Activated CD8-positive, alpha-beta memory T cell treated with anti-CD3 and anti-CD28 coated beads, Interleukin-2, amount 10 ng/mL, durations not matched to agents 7 days and 5 days (primary cell): Measurements from ENCODE around the gene RTKN. TPM values are rescaled to one million over a fixed set of nuclear protein-coding genes. Genes with fewer than 3 reads are reported as not detected.
"Not testable (repeated sequence)": the region's sequence is repeated elsewhere in the genome, so short reads cannot be mapped to it uniquely, and the experiment has no call there.

ENCODE experiments used
- ATAC-seq: fragments of 150-1000 bp; cut with Tn5 transposase; one replicate; pipeline ENCODE4 v1.10.0; 2021; ENCODE audit warnings: moderate library complexity
- CTCF ChIA-PET: fragments of 350-600 bp; sonication (Branson Sonifier 250); formaldehyde crosslinking; loops from one replicate; lab custom pipeline; 2021; ENCODE audit warnings: antibody characterized with exemption; lab: Charles Lee
- DNase-seq: peaks from one replicate; pipeline ENCODE4 v3.0.0-alpha.2; 2020
- H3K27ac Mint-ChIP-seq: one replicate; pipeline ENCODE4 v1.8.0; 2021; ENCODE audit warnings: mild to moderate bottlenecking, mixed read lengths
- H3K27me3 Mint-ChIP-seq: one replicate; pipeline ENCODE4 v1.8.0; 2021; ENCODE audit warnings: mixed read lengths
- H3K36me3 Mint-ChIP-seq: one replicate; pipeline ENCODE4 v1.8.0; 2021; ENCODE audit warnings: mild to moderate bottlenecking, mixed read lengths
- H3K4me1 Mint-ChIP-seq: one replicate; pipeline ENCODE4 v1.8.0; 2021; ENCODE audit warnings: mixed read lengths
- H3K4me3 Mint-ChIP-seq: one replicate; pipeline ENCODE4 v1.8.0; 2021; ENCODE audit warnings: mild to moderate bottlenecking, moderate library complexity, mixed read lengths
- H3K9me3 Mint-ChIP-seq: one replicate; pipeline ENCODE4 v1.8.0; 2022; ENCODE audit warnings: low read depth, mixed read lengths
- total RNA-seq, 2 experiments: library from RNA; stranded (reverse); gene quantifications; one replicate each; pipeline ENCODE4 v1.2.3, GENCODE V29; 2021

The RTKN gene, protein sequence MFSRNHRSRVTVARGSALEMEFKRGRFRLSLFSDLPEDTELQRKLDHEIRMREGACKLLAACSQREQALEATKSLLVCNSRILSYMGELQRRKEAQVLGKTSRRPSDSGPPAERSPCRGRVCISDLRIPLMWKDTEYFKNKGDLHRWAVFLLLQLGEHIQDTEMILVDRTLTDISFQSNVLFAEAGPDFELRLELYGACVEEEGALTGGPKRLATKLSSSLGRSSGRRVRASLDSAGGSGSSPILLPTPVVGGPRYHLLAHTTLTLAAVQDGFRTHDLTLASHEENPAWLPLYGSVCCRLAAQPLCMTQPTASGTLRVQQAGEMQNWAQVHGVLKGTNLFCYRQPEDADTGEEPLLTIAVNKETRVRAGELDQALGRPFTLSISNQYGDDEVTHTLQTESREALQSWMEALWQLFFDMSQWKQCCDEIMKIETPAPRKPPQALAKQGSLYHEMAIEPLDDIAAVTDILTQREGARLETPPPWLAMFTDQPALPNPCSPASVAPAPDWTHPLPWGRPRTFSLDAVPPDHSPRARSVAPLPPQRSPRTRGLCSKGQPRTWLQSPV
- 1 to 10 TPM in 1 of 2 experiments, under 1 TPM in 1; 0.50 to 1.9 TPM for total RNA-seq

GRCh38 chr2:74441690-74442482 is at the start of gene RTKN:
Gene RTKN (minus strand): TSS chr2:74441937. CDS start chr2:74441816, 121 bp downstream.
- H3K27me3 Mint-ChIP-seq: peaks cover 62% of the 10 kb centered on the region

DNA sequence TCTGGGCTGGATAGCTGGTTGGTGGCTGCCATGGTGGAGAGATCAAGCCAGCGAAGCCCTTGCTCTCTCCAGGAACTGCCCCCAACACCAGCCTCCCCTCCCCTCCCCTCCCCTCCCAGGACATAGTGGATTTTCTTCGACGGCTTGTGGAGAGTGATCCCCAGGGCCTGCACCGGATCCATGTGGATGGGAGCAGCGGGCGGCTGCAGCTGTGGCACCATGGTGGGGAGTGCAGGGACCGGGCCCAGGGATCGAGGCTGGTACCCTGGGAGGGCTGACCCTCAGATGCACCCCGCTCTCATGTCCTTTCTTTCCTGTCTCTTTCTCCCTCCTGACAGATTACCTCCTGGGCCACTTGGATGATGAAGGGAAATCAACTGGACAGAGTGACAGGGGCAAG is 48.2 kb upstream of the RTKN start:
- Mint-ChIP-seq H3K36me3 (peaks cover 26% of the 10 kb centered on the region), H3K27me3 (no peaks in the 10 kb centered on the region), H3K4me3 (no peak overlapping the region), H3K27ac (no peak overlapping the region), H3K9me3 (no peaks in the 10 kb centered on the region), H3K4me1 (peaks cover 7% of the 10 kb centered on the region)
- CTCF ChIA-PET: interaction anchor here (1.1 to 1.4 kb wide), 2 partner anchors 13 to 42 kb away, joined by 4 to 5 read pairs; no protein-coding TSS in a partner anchor
- ATAC-seq: no peak
- no peak for DNase-seq

More at GRCh38 chr2:74441690-74442482, at the start of gene RTKN:
- H3K27ac Mint-ChIP-seq: no peak within 1 kb of the TSS
- H3K4me3 Mint-ChIP-seq: peak within 1 kb of the TSS; percentile 50
- no peaks in the 10 kb centered on the region for H3K9me3 Mint-ChIP-seq
- no peaks in the 10 kb centered on the region for H3K36me3 Mint-ChIP-seq
- H3K4me1 Mint-ChIP-seq: peaks cover 10% of the 10 kb centered on the region
- CTCF ChIA-PET: no interaction called here
- peak; percentile 46 for ATAC-seq
- DNase-seq: no peak

DNA sequence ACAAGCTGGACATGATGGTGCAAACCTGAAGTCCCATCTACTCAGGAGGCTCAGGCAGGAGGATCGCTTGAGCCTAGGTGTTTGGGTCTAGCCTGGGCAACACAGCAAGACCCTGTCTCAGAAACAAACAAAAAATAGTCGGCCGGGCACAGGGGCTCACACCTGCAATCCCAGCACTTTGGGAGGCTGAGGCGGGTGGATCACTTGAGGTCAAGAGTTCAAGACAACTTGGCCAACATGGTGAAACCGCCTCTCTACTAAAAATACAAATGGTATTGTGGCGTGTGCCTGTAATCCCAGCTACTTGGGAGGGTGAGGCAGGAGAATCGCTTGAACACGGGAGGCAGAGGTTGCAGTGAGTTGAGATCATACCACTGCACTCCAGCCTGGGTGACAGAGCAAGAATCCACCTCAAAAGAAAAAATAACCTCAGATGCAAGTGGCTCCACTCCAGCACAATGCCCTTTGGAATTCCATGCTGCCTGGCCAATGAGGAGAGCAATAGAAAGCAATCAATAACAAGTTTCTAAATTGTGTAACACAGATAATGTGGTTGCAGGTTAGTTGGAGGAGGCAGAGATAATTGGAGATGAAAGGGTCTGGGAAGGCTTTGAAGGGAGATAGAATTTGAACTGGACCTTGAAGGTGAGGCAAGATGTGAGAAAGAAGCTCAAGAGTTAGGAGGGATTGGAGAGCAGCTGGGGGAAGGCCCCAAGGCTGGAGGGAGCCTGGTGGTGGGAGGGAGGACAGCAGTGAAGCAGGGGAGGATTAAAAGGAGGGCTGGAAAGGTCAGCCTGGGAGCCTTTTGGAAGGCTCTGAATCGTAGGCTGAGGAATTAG is 47.1 kb upstream of the RTKN start:
- no peak overlapping the region for H3K27ac Mint-ChIP-seq
- CTCF ChIA-PET: interaction anchor here (1.0 to 1.4 kb wide), 3 partner anchors 43 to 85 kb away, joined by 3 to 5 read pairs (median 3); no protein-coding TSS in a partner anchor
- no peak overlapping the region for H3K4me3 Mint-ChIP-seq
- peaks cover 28% of the 10 kb centered on the region for H3K36me3 Mint-ChIP-seq
- H3K9me3 Mint-ChIP-seq: no peaks in the 10 kb centered on the region
- H3K27me3 Mint-ChIP-seq: no peaks in the 10 kb centered on the region
- no peak for ATAC-seq
- no peak for DNase-seq
- peaks cover 13% of the 10 kb centered on the region for H3K4me1 Mint-ChIP-seq

- Mint-ChIP-seq H3K4me1 (peaks cover 25% of the 10 kb centered on the region), H3K36me3 (peaks cover 22% of the 10 kb centered on the region), H3K27ac (no peak overlapping the region), H3K27me3 (no peaks in the 10 kb centered on the region), H3K9me3 (no peaks in the 10 kb centered on the region), H3K4me3 (no peak overlapping the region)
- ATAC-seq (no peak), DNase-seq (no peak)
- CTCF ChIA-PET: interaction anchor here (0.7 kb wide), 1 partner anchor 1239 kb away, joined by 3 read pairs; no protein-coding TSS in a partner anchor
These were observed 44.4 kb upstream of the RTKN start for GRCh38 chr2:74486141-74486540.

DNA sequence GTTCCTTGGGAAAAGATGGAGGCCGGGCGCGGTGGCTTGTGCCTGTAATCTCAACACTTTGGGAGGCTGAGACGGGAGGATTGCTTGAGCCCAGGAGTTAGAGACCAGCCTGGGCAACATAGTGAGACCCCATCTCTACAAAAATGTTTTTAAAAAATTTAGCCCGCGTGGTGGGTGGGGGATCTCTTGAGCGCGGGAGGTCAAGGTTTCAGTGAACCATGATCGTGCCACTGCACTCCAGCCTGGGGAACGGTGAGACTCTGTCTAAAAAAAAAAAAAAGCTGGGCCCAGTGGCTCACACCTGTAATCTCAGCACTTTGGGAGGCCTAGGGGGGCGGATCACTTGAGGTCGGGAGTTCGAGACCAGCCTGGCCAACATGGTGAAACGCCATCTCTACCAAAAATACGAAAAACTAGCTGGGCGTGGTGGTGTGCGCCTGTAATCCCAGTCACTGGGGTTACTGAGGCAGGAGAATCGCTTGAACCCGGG is 42.0 kb upstream of the RTKN start:
- not testable (repeated sequence) for H3K27me3 Mint-ChIP-seq, ATAC-seq, DNase-seq, H3K9me3 Mint-ChIP-seq
- peak overlapping the region; percentile 97 for H3K4me3 Mint-ChIP-seq
- peak overlapping the region; percentile 100 for H3K27ac Mint-ChIP-seq
- H3K36me3 Mint-ChIP-seq: peaks cover 28% of the 10 kb centered on the region
- CTCF ChIA-PET: interaction anchor here (0.6 to 5.2 kb wide), 22 partner anchors 8 to 148 kb away, joined by 3 to 79 read pairs (median 10); partner anchors contain the start of genes AUP1, HTRA2, INO80B and MOGS
- H3K4me1 Mint-ChIP-seq: peaks cover 44% of the 10 kb centered on the region

DNA sequence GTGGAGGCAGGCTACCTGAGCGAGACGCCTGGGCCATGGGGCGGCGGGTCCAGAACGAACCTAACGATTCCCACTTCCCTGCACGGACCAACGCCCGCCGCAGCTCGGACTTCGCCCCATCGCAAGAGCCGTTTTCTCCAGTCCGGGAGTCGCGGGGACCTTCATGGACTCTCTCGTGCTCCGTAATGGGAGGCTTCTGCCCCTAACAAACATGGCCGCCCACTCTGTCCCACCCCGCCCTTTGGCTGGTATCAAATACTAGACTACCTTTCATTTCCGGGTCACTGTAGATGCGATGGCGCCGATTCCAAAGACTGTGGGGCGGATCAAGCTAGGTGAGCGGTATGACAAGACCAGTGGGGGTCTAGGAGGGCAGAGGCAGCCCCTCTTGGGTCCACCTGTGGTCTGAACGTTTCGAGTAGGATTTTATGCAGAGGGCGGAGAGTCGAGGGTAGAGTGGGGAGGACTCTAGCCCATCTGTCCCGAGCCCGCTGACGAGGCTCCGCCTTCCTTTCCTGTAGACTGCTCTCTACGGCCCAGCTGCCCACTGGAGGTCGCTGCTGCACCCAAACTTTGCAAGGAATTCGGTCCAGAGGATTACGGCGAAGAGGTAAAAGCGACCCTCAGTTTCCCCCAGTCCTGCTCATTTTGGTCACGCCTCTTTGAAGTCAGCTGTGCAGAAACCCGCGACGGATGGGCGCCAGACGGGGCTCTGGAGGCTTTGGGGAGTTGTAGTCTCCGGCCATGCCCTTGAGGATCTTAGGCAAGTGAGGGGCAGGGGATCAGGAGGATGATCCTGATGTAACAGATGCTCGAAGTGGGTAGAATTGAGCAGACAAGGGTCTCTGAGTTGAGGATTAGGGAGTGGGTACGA is 41.3 kb upstream of the RTKN start, which contains the start of the genes CCDC142 and TTC31:
Gene CCDC142, minus strand, starts transcription at position 198 of the 874 bp plus-strand sequence. Its CDS starts 161 bp downstream, at position 37.
Gene TTC31, plus strand, starts transcription at position 281 of the 874 bp plus-strand sequence. Its CDS starts 15 bp downstream, at position 296.
- H3K27ac Mint-ChIP-seq: peak within 1 kb of the TSS; percentile 100
- H3K4me3 Mint-ChIP-seq: peak within 1 kb of the TSS; percentile 97
- no peaks in the 10 kb centered on the region for H3K9me3 Mint-ChIP-seq
- peaks cover 44% of the 10 kb centered on the region for H3K4me1 Mint-ChIP-seq
- CTCF ChIA-PET: interaction anchor here (0.6 to 5.2 kb wide), 33 partner anchors 9 to 233 kb away, joined by 3 to 79 read pairs (median 6); partner anchors contain the start of genes AUP1, DQX1, HTRA2 and INO80B
- ATAC-seq (peak; percentile 95), DNase-seq (peak; percentile 97)
- H3K36me3 Mint-ChIP-seq: peaks cover 28% of the 10 kb centered on the region
- H3K27me3 Mint-ChIP-seq: no peaks in the 10 kb centered on the region

DNA sequence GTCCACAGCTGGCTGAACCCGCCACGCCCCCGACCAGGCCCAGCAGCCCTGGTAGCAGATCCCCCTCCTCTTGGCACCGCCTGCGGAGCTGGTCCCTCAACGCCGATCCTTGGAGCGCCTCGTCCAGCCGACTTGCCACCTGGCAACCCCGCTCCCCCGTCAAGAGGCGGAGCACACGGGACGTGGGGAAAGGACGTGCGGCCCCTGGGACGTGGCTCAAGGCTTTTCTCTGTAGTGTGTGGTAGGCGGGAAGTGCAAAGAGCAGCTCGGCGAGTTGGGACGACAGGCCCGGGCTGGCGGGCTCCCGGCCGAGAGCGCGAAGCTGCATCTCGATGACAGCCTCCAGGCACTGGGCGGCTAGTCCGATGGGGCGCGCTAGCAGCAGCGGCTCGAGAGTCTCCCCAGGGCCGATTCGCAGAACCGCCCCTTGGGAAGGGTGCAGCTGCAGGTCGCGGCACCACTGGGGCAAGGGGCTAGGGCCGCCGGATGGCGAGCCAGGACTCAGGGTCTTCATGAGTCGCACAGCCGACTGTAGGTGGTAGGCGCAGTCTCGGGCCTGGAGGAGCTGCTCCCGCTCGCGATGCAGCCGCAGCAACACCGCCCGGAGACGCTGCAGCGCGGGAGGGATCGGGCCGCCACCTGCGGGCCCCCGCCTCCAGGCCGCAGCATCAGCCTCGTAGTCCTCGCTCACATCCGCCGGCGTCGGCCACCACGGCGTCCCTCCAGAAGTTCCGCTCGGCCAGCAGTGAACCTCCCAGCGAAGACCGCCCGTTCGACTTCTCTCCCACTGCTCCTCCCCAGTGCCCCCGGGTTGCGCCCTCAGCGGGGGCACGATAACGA is 40.4 kb upstream of the RTKN start:
- H3K4me3 Mint-ChIP-seq: peak overlapping the region; percentile 97
- H3K9me3 Mint-ChIP-seq: no peaks in the 10 kb centered on the region
- ATAC-seq (peak; percentile 52), DNase-seq (peak; percentile 77)
- no peaks in the 10 kb centered on the region for H3K27me3 Mint-ChIP-seq
- CTCF ChIA-PET: interaction anchor here (0.8 to 5.2 kb wide), 28 partner anchors 9 to 232 kb away, joined by 3 to 79 read pairs (median 6); partner anchors contain the start of genes AUP1, DQX1, HTRA2 and INO80B
- peaks cover 33% of the 10 kb centered on the region for H3K36me3 Mint-ChIP-seq
- H3K4me1 Mint-ChIP-seq: peaks cover 48% of the 10 kb centered on the region
- peak overlapping the region; percentile 100 for H3K27ac Mint-ChIP-seq

DNA sequence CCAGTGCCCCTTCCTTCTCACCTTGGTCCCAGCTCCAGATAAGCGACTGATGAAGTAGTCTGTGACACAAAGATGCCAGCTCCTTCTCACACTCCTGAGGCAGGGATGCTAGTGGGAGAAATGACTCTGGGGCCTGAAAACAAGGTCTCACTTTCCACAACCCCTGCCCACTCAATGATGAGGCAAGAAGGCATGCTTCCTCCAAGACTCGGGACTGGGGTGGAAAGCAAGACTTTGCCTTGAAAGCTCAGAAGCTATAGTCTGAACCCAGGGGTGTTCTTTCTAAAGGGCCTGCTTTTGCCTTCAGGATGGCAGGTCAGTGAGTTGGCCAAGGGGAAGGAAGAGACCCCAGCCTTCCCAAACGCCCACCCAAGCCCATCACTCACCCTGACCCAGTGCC is 39.7 kb upstream of the RTKN start:
- no peak for DNase-seq
- Mint-ChIP-seq H3K4me3 (peak overlapping the region; percentile 97), H3K36me3 (peaks cover 31% of the 10 kb centered on the region), H3K9me3 (no peaks in the 10 kb centered on the region), H3K27me3 (no peaks in the 10 kb centered on the region), H3K4me1 (peaks cover 45% of the 10 kb centered on the region), H3K27ac (peak overlapping the region; percentile 15)
- no peak for ATAC-seq
- CTCF ChIA-PET: interaction anchor here (0.9 to 5.2 kb wide), 15 partner anchors 8 to 146 kb away, joined by 3 to 79 read pairs (median 19); partner anchors contain the start of genes AUP1, HTRA2, INO80B and MOGS

DNA sequence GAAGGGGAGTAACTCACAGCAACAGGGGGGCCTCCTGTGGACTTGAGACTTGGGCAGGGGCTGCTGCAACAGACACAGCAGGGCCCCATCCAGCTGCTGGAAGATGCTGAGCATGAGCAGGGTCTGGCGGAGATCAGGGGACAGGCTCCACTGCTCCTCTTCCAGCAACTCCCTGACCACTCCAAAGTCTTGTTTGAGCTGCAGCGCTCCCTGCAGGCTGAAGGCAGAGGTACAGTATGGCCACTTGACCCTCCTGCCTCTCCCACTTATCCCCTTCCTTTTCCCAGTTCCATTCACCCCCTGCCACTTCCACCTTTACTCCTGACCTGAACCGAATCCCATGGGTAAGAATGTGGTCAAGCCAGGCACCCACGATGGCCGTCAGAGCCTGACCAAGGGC is 33.2 kb upstream of the RTKN start:
- Mint-ChIP-seq H3K27ac (no peak overlapping the region), H3K36me3 (peaks cover 39% of the 10 kb centered on the region)
- DNase-seq: no peak

GRCh38 chr2:74474481-74474880 is 32.7 kb upstream of the RTKN start:
- no peak for DNase-seq
- CTCF ChIA-PET: interaction anchor here (0.9 to 5.5 kb wide), 4 partner anchors 7 to 225 kb away, joined by 3 to 58 read pairs (median 12); partner anchors contain the start of genes CCDC142, INO80B, TTC31 and WBP1
- Mint-ChIP-seq H3K9me3 (no peaks in the 10 kb centered on the region), H3K4me3 (no peak overlapping the region), H3K27ac (no peak overlapping the region), H3K4me1 (peaks cover 39% of the 10 kb centered on the region), H3K27me3 (no peaks in the 10 kb centered on the region), H3K36me3 (peaks cover 38% of the 10 kb centered on the region)
- no peak for ATAC-seq

More for the DNA sequence above, 33.2 kb upstream of the RTKN start:
- no peak for ATAC-seq
- no peak overlapping the region for H3K4me3 Mint-ChIP-seq
- H3K9me3 Mint-ChIP-seq: no peaks in the 10 kb centered on the region
- no peaks in the 10 kb centered on the region for H3K27me3 Mint-ChIP-seq
- CTCF ChIA-PET: interaction anchor here (0.9 to 5.5 kb wide), 7 partner anchors 8 to 225 kb away, joined by 3 to 58 read pairs (median 4); partner anchors contain the start of genes INO80B and WBP1
- peaks cover 39% of the 10 kb centered on the region for H3K4me1 Mint-ChIP-seq
